Epithelial cell of esophagus (primary cell): ENCODE data around the gene NOL4.

ENCODE experiments used
- DNase-seq: peaks from one replicate; pipeline ENCODE4 v3.0.0; 2010; ENCODE audit warnings: low read depth
- H3K4me3 ChIP-seq: 2 replicates; pipeline ENCODE4 v1.5.1; 2011; ENCODE audit warnings: mild to moderate bottlenecking, low read length, control low read depth
- TF ChIP-seq, protein P1 (sequence below): IDR thresholded peaks from 2 replicates; pipeline ENCODE4 v1.5.1; 2011; ENCODE audit warnings: low read depth, mild to moderate bottlenecking, low read length, control low read depth, inconsistent platforms; ENCODE audit not compliant: insufficient read depth; ENCODE audit errors: missing control alignments

NOL4 gene

DNA sequence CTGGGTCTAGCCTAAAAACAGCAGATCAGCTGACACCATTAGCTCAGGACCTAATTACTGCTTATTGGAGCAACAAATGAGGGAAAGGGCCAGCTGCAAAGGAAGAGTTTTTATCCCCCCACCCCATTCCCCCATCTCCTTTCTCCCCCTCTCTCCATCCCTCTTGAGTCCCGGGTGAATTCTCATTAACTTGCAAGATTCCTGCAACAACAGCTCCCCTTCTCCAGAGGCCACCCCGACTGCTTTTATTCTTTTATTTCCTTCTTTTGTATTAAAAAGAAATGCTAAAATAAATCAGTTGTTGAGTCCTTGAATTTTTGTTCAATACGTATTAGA, 473 bp upstream of the NOL4 start:
- TF ChIP-seq, protein P1, sequence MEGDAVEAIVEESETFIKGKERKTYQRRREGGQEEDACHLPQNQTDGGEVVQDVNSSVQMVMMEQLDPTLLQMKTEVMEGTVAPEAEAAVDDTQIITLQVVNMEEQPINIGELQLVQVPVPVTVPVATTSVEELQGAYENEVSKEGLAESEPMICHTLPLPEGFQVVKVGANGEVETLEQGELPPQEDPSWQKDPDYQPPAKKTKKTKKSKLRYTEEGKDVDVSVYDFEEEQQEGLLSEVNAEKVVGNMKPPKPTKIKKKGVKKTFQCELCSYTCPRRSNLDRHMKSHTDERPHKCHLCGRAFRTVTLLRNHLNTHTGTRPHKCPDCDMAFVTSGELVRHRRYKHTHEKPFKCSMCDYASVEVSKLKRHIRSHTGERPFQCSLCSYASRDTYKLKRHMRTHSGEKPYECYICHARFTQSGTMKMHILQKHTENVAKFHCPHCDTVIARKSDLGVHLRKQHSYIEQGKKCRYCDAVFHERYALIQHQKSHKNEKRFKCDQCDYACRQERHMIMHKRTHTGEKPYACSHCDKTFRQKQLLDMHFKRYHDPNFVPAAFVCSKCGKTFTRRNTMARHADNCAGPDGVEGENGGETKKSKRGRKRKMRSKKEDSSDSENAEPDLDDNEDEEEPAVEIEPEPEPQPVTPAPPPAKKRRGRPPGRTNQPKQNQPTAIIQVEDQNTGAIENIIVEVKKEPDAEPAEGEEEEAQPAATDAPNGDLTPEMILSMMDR = no peak
- H3K4me3 ChIP-seq = no peak overlapping the region
- no peak for DNase-seq

DNA sequence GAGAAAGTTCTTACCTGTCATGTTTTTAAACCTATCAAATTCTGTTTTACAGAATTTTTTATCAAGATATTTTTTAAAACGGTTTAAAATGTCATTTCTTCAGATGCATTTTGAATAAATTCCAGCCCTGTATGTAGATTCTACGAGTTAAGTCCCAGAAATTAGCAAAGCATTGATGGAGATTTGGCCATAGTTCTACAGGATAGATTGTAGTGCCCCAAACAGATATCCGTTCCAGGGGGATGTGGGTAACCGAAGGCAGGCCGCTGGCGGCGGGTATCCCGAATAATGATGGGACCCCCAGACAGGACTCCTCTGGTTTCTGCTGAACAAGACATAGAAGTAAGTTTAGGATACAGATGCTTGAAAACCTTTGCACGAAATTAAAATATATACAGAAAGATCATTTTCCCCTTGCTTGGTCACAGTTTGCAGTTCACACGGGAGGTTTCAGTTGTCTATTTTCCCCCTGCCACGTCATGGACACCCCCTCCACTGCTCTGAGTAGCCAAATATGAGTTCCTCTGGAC, 755 bp downstream of the NOL4 start:
- TF ChIP-seq, protein P1 = no peak
- no peak for DNase-seq
- peak overlapping the region; percentile 43 for H3K4me3 ChIP-seq

DNA sequence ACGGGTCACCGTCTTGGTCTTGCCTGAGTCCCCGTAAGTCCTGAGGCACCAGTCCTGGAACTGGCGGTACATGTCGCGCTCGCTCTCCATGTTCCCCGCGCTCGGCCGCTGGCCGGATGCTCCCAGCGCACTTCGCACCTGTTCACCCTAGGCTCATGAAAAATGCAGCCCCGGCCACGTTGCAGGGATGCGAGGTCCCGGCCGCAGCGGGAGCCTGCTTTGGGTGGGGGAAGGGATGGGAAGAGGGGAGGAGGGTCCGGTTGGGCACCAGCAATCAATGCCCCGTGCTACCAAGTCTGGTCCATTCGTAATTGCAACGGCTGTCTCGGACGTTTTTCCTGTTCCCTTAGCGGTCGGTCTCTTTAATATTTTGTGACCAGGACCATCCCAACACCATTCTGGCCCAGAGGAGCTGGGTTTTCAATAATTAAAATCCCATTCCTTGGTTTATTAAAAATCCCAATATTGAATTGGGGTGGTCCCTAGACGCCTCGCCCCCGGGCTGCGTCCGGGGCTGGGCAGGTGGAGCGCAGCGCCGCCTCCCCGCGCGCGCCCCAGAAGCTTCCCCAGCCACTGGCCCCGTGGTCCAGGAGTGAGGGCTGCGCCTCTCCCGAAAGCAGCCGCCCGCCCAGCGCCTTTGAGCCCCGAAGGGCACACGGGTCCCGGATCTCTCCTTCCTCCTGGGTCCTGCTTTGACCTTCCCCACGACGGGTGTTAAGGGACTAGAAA, 1.4 kb downstream of the NOL4 start:
- no peak overlapping the region for H3K4me3 ChIP-seq
- TF ChIP-seq, protein P1 = no peak
- DNase-seq = peak; percentile 1

DNA sequence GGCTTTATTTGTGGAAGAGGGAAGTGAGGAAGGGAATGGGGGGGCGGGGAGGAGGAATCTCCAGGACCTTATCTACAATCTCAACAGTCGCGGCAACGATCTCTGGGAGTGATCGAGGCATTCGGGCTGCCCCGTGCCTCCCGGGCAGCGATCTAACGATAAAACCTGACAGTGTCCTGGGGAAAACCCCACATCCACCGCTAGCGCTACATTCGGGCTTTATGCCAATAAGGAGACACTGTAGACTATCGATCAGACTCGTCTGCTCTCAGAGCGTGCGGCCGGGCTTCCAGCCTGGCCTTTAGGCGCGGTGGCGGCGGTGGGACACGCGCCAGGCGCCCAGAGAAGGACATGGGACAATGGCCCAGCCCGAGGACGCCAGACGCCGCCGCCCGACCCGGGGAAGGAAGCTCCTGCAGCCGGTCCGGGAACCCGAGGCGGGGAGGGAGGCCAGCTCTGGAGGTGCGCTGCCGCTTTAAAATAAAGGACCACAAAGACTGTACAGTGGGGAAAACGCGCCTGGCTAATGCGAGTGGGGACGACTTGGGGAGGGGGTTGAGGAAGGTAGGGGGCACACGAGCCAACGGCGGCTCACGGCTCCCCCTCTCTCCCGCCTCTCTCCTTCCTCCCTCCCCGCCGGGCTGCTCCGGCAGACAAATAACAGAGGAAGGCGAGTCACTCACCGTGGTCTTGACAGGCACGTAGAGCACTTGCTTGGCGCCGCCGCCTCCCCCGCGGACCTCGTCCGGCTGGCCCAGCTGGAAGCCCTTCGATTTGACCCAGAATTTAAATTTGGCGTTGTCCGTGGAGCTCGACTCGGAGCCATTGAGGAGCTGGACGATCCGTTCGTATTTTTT, 2.2 kb downstream of the NOL4 start:
- peak overlapping the region; percentile 18 for H3K4me3 ChIP-seq
- peak; percentile 25 for DNase-seq
- TF ChIP-seq, protein P1 = no peak

DNA sequence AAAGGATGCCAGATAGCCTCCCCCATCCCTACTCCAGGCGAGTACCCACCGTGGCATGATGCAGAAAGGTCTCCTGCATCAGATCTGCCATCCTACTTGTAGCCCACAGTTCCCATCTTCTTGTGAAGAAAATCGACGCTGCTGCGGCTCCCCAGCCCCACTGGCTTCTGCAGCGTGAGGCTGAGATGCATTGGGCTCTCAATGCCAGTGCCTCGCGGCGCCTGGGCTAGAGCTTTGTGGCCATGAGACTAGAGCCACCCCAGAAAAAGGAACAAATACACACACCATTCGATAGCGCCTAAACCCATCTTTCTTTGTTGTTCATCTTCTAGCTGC, 2.8 kb downstream of the NOL4 start:
- H3K4me3 ChIP-seq = no peak overlapping the region
- TF ChIP-seq, protein P1 = no peak
- no peak for DNase-seq

DNA sequence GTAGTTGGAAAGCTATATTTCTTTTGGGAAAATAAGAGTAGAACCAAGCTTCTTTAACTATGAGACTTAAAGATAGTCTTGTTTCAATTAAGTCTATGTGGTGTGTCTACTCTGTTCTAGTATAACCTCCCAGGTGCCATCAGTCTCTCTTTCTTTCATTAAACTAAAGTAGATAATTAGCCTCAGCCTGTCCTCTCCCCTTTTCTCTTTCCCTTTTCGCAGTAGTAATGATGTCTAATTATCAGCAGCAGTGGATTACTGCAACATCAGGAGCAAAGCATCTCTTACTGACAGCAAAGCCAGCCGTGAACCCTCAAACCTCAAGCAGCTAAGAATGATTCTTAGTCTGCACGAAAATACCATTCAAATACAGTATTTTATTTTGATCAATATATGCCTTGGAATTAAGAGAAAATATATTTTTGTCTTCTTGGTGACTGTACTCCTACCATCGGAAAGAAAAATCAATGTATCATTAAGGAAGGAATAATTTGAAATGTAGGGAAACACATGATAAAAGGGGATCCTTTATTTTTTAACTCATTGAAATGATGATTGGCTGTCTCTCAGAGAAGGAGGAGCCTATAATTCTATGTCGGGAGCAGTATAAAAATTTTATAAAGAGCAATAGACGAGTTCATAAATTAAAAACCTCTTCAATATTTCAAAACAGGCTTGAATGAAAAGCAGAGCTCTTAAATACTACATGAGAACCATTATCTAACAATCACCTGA, 4.5 kb downstream of the NOL4 start:
- TF ChIP-seq, protein P1 = no peak
- no peak overlapping the region for H3K4me3 ChIP-seq
- DNase-seq = no peak
